AG09309 (cell line): ENCODE results near the gene TBC1D17.

Experiments used
- DNase-seq: peaks from one replicate; pipeline ENCODE4 v3.0.0-alpha.2; 2010; ENCODE audit warnings: low read depth
- H3K4me3 ChIP-seq: 2 replicates; pipeline ENCODE4 v1.5.1; 2011; ENCODE audit warnings: mild to moderate bottlenecking, low read depth, low read length, moderate library complexity; ENCODE audit not compliant: control insufficient read depth
- CTCF ChIP-seq: IDR thresholded peaks from 2 replicates; pipeline ENCODE4 v1.5.1; 2011; ENCODE audit warnings: mild to moderate bottlenecking, low read depth, low read length, inconsistent platforms; ENCODE audit not compliant: insufficient read depth, control insufficient read depth; ENCODE audit errors: missing control alignments

Gene TBC1D17

GRCh38 chr19:49835562-49835961, 41.9 kb upstream of the TBC1D17 start:
- TF ChIP-seq CTCF = no peak
- H3K4me3 ChIP-seq = no peak overlapping the region
- DNase-seq = no peak

GRCh38 chr19:49836176-49837008, 41.1 kb upstream of the TBC1D17 start:
- DNase-seq = no peak

GRCh38 chr19:49837009-49837310, 40.5 kb upstream of the TBC1D17 start:
- no peak for DNase-seq
- H3K4me3 ChIP-seq = no peak overlapping the region
- TF ChIP-seq CTCF = no peak

More at GRCh38 chr19:49836176-49837008, 41.1 kb upstream of the TBC1D17 start:
- H3K4me3 ChIP-seq = no peak overlapping the region
- no peak for TF ChIP-seq CTCF

- no peak for TF ChIP-seq CTCF
- no peak for DNase-seq
- no peak overlapping the region for H3K4me3 ChIP-seq
Measured at GRCh38 chr19:49837425-49837824, 40.1 kb upstream of the TBC1D17 start.

- no peak for TF ChIP-seq CTCF
- no peak overlapping the region for H3K4me3 ChIP-seq
- no peak for DNase-seq
Measured at GRCh38 chr19:49838885-49839588, 38.5 kb upstream of the TBC1D17 start.

GRCh38 chr19:49839713-49840112, 37.8 kb upstream of the TBC1D17 start:
- no peak for TF ChIP-seq CTCF
- no peak for DNase-seq
- no peak overlapping the region for H3K4me3 ChIP-seq
